Measurements from ENCODE around the gene TIMP4. TPM values are rescaled to one million over a fixed set of nuclear protein-coding genes. Genes with fewer than 3 reads are reported as not detected.

Gene TIMP4
- polyA plus RNA-seq, 3 donors, result 0.88 to 0.99 (median 0.92) TPM

GRCh38 chr3:12107071-12107713 is 51.5 kb downstream of the TIMP4 start:
- no peak for DNase-seq (ENCODE audit: low read depth in 3 of 3, low spot score in 2 of 3)

Other genes starting within 250 kb of the TIMP4 start
- 1 to 10 TPM in 2 of 3 donors, under 1 TPM in 1; 0.50 to 1.4 (median 1.4) TPM for gene SYN2, start 154.5 kb downstream of the TIMP4 start, polyA plus RNA-seq (ENCODE audit: insufficient read length in 3 of 3)
- 10 to 100 TPM; 24.1 to 33.3 (median 28.2) TPM for gene PPARG, start 130.2 kb upstream of the TIMP4 start, polyA plus RNA-seq (ENCODE audit: insufficient read length in 3 of 3)

All from right renal cortex interstitium (tissue), 3 donors.